GM23338 (cell line): Measurements from ENCODE around the gene ATG7. TPM values are rescaled to one million over a fixed set of nuclear protein-coding genes. Genes with fewer than 3 reads are reported as not detected.

ENCODE experiments used
- ATAC-seq: fragments of 200-7000 bp; cut with Tn5 transposase; 3 replicates; pipeline ENCODE4 v1.9.1; 2020
- DNase-seq: peaks from one replicate; pipeline ENCODE4 v3.0.0-alpha.2; 2015; ENCODE audit warnings: low spot score
- H2AFZ ChIP-seq: fragments of 200-600 bp; sonication (generic); 2 replicates; pipeline ENCODE4 v1.8.0; 2016; ENCODE audit warnings: antibody characterized with exemption, mild to moderate bottlenecking, moderate library complexity
- H3F3A ChIP-seq: fragments of 200-600 bp; sonication (generic); replicated peaks from 2 replicates; pipeline ENCODE4 v1.8.0; 2017; ENCODE audit warnings: antibody characterized with exemption, mixed run types, low read depth
- H3K27ac ChIP-seq: fragments of 200-600 bp; sonication (generic); 2 replicates; pipeline ENCODE4 v1.6.1; 2016; ENCODE audit warnings: low read depth
- H3K27me3 ChIP-seq: fragments of 200-600 bp; sonication (generic); 2 replicates; pipeline ENCODE4 v1.8.0; 2016; ENCODE audit warnings: mild to moderate bottlenecking, mixed run types, moderate library complexity; ENCODE audit not compliant: insufficient read depth
- H3K36me3 ChIP-seq: fragments of 200-600 bp; sonication (generic); 2 replicates; pipeline ENCODE4 v1.8.0; 2016; ENCODE audit warnings: mild to moderate bottlenecking; ENCODE audit not compliant: insufficient read depth
- H3K4me1 ChIP-seq: fragments of 200-600 bp; sonication (generic); 2 replicates; pipeline ENCODE4 v1.8.0; 2016; ENCODE audit warnings: mild to moderate bottlenecking, moderate library complexity; ENCODE audit not compliant: insufficient read depth
- H3K4me2 ChIP-seq: fragments of 200-600 bp; sonication (generic); 2 replicates; pipeline ENCODE4 v1.7.1; 2017; ENCODE audit warnings: mixed run types
- H3K4me3 ChIP-seq: fragments of 200-600 bp; sonication (generic); 2 replicates; pipeline ENCODE4 v1.6.1; 2016; ENCODE audit warnings: mixed run types
- H3K79me2 ChIP-seq: fragments of 200-600 bp; sonication (generic); replicated peaks from 2 replicates; pipeline ENCODE4 v1.8.0; 2017; ENCODE audit warnings: mild to moderate bottlenecking; ENCODE audit not compliant: insufficient read depth
- H3K9me2 ChIP-seq: fragments of 200-600 bp; sonication (generic); 2 replicates; pipeline ENCODE4 v1.8.0; 2017; ENCODE audit not compliant: insufficient read depth
- H4K20me1 ChIP-seq: fragments of 200-600 bp; sonication (generic); replicated peaks from 2 replicates; pipeline ENCODE4 v1.8.0; 2017; ENCODE audit warnings: mild to moderate bottlenecking; ENCODE audit not compliant: insufficient read depth
- H3K27ac Mint-ChIP-seq: 2 replicates; pipeline ENCODE4 v1.8.0; 2020; ENCODE audit warnings: inconsistent platforms, mild to moderate bottlenecking, moderate library complexity, mixed read lengths
- H3K27me3 Mint-ChIP-seq: 3 replicates; pipeline ENCODE4 v1.8.0; 2022; ENCODE audit warnings: low read depth, mild to moderate bottlenecking, moderate library complexity, mixed read lengths, inconsistent platforms; ENCODE audit not compliant: insufficient read depth, poor library complexity
- H3K36me3 Mint-ChIP-seq: 3 replicates; pipeline ENCODE4 v1.8.0; 2021; ENCODE audit warnings: low read depth, mild to moderate bottlenecking, inconsistent platforms, moderate library complexity, mixed read lengths
- H3K4me1 Mint-ChIP-seq: 3 replicates; pipeline ENCODE4 v1.8.0; 2020; ENCODE audit warnings: mild to moderate bottlenecking, inconsistent platforms, mixed read lengths
- H3K4me3 Mint-ChIP-seq: 3 replicates; pipeline ENCODE4 v1.8.0; 2021; ENCODE audit warnings: moderate library complexity, mild to moderate bottlenecking, inconsistent platforms, mixed read lengths
- H3K9me3 Mint-ChIP-seq: 3 replicates; pipeline ENCODE4 v1.8.0; 2020; ENCODE audit warnings: moderate library complexity, mild to moderate bottlenecking, inconsistent platforms, mixed read lengths
- EZH2phosphoT487 ChIP-seq: fragments of 200-600 bp; sonication (generic); IDR thresholded peaks from one replicate; pipeline ENCODE4 v1.8.1; 2018; ENCODE audit warnings: antibody characterized with exemption; ENCODE audit not compliant: unreplicated experiment
- JUNB ChIP-seq: IDR thresholded peaks from one replicate; pipeline ENCODE4 v1.6.1; 2016; ENCODE audit warnings: antibody characterized with exemption; ENCODE audit not compliant: unreplicated experiment
- NANOG ChIP-seq: IDR thresholded peaks from 2 replicates; pipeline ENCODE4 v1.6.1; 2016; ENCODE audit warnings: antibody characterized with exemption, borderline replicate concordance
- ZNF114 ChIP-seq: fragments of 250-450 bp; sonication (Bioruptor Pico); IDR thresholded peaks from 2 replicates; pipeline ENCODE4 v1.5.0; 2020; ENCODE audit warnings: mild to moderate bottlenecking, moderate library complexity
- polyA plus RNA-seq: library from polyadenylated mRNA; unstranded; fragments of >200 nt; fragmentation: Nextera tagmentation; extraction: Ambion mirVana; gene quantifications from 2 replicates; pipeline ENCODE4 v1.2.1, GENCODE V29; 2016
- total RNA-seq: library from RNA; depleted of rRNA; stranded (reverse); fragments of >200 nt; shearing (Covaris generic); gene quantifications from 2 replicates; pipeline ENCODE4 v1.2.3, GENCODE V29; 2014
- TF ChIP-seq, protein P1 (sequence below), 2 experiments: fragments of 200-600 bp in 1 of 2; sonication (generic) in 1 of 2; conservative IDR thresholded peaks; 2 replicates each; pipeline versions ENCODE4 v1.5.1 to v1.6.1; 2016 to 2017; ENCODE audit warnings: antibody characterized with exemption in 2 of 2, low read depth in 2 of 2, mild to moderate bottlenecking in 2 of 2, moderate library complexity in 1 of 2

The ATG7 gene
- total and polyA plus RNA-seq, 2 experiments from 2014 or later = 16.2 to 36.7 TPM

DNA sequence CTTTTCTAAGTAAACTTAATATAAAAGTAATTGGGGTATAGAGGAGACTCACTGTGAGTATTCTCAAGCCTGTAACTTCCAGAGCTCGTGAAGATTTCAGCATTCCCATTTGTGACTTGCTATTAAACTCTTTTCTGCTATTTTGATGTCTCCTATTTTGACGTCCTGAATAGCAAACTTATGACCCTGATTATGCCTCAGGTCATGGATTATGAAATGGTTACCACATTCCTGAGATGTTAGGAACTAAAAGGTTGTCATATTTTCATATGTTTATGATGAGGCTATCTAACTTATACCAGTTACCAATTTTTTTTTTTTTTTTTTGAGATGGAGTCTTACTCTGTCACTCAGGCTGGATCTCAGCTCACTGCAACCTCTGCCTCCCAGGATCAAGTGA lies 105.5 kb downstream of the ATG7 start (continued):
- TF ChIP-seq, protein P1, sequence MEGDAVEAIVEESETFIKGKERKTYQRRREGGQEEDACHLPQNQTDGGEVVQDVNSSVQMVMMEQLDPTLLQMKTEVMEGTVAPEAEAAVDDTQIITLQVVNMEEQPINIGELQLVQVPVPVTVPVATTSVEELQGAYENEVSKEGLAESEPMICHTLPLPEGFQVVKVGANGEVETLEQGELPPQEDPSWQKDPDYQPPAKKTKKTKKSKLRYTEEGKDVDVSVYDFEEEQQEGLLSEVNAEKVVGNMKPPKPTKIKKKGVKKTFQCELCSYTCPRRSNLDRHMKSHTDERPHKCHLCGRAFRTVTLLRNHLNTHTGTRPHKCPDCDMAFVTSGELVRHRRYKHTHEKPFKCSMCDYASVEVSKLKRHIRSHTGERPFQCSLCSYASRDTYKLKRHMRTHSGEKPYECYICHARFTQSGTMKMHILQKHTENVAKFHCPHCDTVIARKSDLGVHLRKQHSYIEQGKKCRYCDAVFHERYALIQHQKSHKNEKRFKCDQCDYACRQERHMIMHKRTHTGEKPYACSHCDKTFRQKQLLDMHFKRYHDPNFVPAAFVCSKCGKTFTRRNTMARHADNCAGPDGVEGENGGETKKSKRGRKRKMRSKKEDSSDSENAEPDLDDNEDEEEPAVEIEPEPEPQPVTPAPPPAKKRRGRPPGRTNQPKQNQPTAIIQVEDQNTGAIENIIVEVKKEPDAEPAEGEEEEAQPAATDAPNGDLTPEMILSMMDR (conservative IDR thresholded peaks at IDR 0.05; ENCODE audit: low read depth in 2 of 2) = no peak
- TF ChIP-seq ZNF114 (no peak), NANOG (no peak)

DNA sequence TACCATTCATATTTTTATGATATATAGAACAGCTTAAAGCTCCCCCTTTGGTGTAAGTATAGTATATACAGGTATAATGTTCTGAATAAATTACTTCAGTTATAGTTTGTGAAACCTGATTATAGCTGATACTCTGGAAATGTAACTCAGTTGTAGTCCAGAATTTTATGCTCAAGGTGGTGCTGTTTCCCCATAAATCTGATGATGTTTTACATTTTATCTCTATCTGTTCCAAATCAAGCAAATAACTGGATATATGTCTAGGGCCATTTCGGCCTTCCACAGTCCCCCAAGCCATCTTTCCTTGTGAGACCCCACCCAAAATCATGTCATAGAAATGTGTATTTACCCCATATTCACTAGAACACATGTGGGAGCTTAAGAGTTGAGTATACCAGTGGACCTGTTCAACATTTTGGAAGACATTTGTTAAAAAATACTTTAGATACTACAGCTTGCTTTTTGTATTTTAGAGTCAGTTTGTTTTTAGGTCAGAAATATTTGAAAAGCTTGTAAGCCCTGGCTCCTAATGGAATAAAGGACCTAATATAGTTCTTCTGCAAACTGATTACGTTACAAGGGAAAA lies 107.1 kb downstream of the ATG7 start:
- peak; percentile 46 for ATAC-seq
- no peaks in the 10 kb centered on the region for H3F3A ChIP-seq
- no peaks in the 10 kb centered on the region for H3K27me3 Mint-ChIP-seq
- H3K27ac Mint-ChIP-seq = no peak overlapping the region
- peak; percentile 39 for DNase-seq
- H3K27ac ChIP-seq = no peak overlapping the region
- H4K20me1 ChIP-seq = no peaks in the 10 kb centered on the region
- H3K36me3 Mint-ChIP-seq = no peaks in the 10 kb centered on the region
- H3K27me3 ChIP-seq = no peaks in the 10 kb centered on the region
- H3K36me3 ChIP-seq = no peaks in the 10 kb centered on the region; the same call in 1 of the 2 replicates
- H3K4me1 ChIP-seq = no peaks in the 10 kb centered on the region; the same call in 1 of the 2 replicates
- H3K4me2 ChIP-seq = 0 out of 2 replicates have a peak overlapping the region, but pooled peaks have one; percentile 22
- no peak overlapping the region for H3K4me3 ChIP-seq
- TF ChIP-seq JUNB = no peak
- TF ChIP-seq, protein P1 (conservative IDR thresholded peaks at IDR 0.05; ENCODE audit: low read depth in 2 of 2) = peak; percentile 57 to 73
- no peaks in the 10 kb centered on the region for H3K79me2 ChIP-seq
- H3K4me1 Mint-ChIP-seq = peaks cover 13% of the 10 kb centered on the region
- H2AFZ ChIP-seq = no peak overlapping the region
- no peaks in the 10 kb centered on the region for H3K9me2 ChIP-seq
- H3K9me3 Mint-ChIP-seq = no peaks in the 10 kb centered on the region
- no peak overlapping the region for H3K4me3 Mint-ChIP-seq

DNA sequence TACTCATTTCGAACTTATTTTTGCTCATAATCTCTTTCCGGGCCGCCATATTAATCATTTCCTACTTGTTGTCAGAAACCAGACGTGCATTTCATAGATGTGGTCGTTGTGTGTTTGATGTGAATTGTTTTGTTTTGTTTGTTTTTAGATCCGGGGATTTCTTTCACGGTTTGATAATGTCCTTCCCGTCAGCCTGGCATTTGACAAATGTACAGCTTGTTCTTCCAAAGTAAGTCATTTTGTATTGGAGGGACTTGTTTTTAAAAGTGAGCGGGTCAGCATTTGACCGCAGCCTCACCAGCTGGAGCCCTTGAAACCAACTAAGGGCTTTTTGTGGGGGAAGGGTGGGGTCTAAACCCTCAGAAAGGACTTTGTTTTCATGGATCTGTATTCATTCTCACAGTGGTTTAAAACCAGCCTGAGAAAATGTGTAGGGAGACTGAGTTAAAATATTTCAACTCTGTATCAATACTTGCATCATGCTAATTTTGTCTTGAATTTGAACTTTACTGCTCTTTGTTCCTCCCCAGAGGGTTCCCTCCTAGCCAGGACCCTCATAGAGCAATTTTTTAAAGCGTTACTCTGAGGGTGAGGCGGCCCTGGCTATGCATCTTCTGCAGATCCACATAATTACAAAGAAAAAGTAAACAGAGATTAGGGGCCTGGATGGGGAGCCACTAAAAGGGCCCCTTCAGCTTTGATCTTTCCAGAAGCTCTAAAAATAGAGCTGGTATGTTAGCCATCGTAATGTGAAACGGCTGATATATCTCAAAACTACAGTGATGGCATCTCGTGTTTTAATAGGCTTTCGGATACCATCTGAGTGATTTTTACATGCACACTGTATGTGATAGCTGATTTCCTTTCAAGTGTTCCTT lies 107.9 kb downstream of the ATG7 start:
- Histone ChIP-seq H3K27ac (no peak overlapping the region), H3K4me1 (no peaks in the 10 kb centered on the region; the same call in 1 of the 2 replicates), H3F3A (no peaks in the 10 kb centered on the region), H3K36me3 (no peaks in the 10 kb centered on the region), H2AFZ (no peak overlapping the region), H4K20me1 (no peaks in the 10 kb centered on the region), H3K9me2 (no peaks in the 10 kb centered on the region), H3K79me2 (no peaks in the 10 kb centered on the region), H3K27me3 (no peaks in the 10 kb centered on the region), H3K4me3 (no peak overlapping the region), H3K4me2 (peak overlapping the region; percentile 22; the same call in 1 of the 2 replicates)
- H3K36me3 Mint-ChIP-seq = no peaks in the 10 kb centered on the region
- ATAC-seq (peak; percentile 36; the same call in 1 of the 3 replicates), DNase-seq (no peak)
- H3K27me3 Mint-ChIP-seq = no peaks in the 10 kb centered on the region
- no peaks in the 10 kb centered on the region for H3K9me3 Mint-ChIP-seq
- peaks cover 13% of the 10 kb centered on the region for H3K4me1 Mint-ChIP-seq
- no peak for TF ChIP-seq EZH2phosphoT487
- H3K4me3 Mint-ChIP-seq = no peak overlapping the region
- H3K27ac Mint-ChIP-seq = no peak overlapping the region
